NCI-H2029 (cell line): Measurements from ENCODE around the gene COA8.
A peak's percentile ranks its signal among the peaks of the same experiment; 100 is the strongest.

Experiments
- DNase-seq: peaks from one replicate; lab custom pipeline; 2025; lab: John Stamatoyannopoulos, UW

Gene COA8

GRCh38 chr14:103537175-103537990 is 25.4 kb upstream of the COA8 start:
- DNase-seq = no peak

GRCh38 chr14:103538291-103539055 is 24.3 kb upstream of the COA8 start:
- no peak for DNase-seq

GRCh38 chr14:103539056-103539825 is 23.5 kb upstream of the COA8 start:
- DNase-seq = no peak

GRCh38 chr14:103540821-103541708 is 21.7 kb upstream of the COA8 start:
- no peak for DNase-seq

GRCh38 chr14:103541709-103542604 is 20.8 kb upstream of the COA8 start:
- DNase-seq = no peak

GRCh38 chr14:103542605-103543088 is 20.1 kb upstream of the COA8 start:
- DNase-seq = no peak

- DNase-seq = no peak
Measured at GRCh38 chr14:103543140-103543539, 19.6 kb upstream of the COA8 start.

- no peak for DNase-seq
Measured at GRCh38 chr14:103543721-103544387, 18.9 kb upstream of the COA8 start.

GRCh38 chr14:103544388-103545218 is 18.2 kb upstream of the COA8 start:
- no peak for DNase-seq

- DNase-seq = no peak
Measured at GRCh38 chr14:103545219-103545914, 17.4 kb upstream of the COA8 start.

GRCh38 chr14:103545915-103546651 is 16.7 kb upstream of the COA8 start:
- no peak for DNase-seq

GRCh38 chr14:103546652-103547454 is 15.9 kb upstream of the COA8 start:
- DNase-seq = peak; percentile 20

- DNase-seq = no peak
Measured at GRCh38 chr14:103547455-103547940, 15.3 kb upstream of the COA8 start.

- DNase-seq = no peak
Measured at GRCh38 chr14:103547941-103548462, 14.8 kb upstream of the COA8 start.

- DNase-seq = no peak
Measured at GRCh38 chr14:103548463-103549351, 14.1 kb upstream of the COA8 start.
